ENCODE measurements around the gene RNF225. TPM values are rescaled to one million over a fixed set of nuclear protein-coding genes. Genes with fewer than 3 reads are reported as not detected.
A peak's percentile ranks its signal among the peaks of the same experiment; 100 is the strongest.

The RNF225 gene
- total and polyA plus RNA-seq, 9 of the 15 experiments (the other 6 are each of a cell fraction or from before 2014, with no cell fraction given), result 0.33 TPM; not detected in 8

DNA sequence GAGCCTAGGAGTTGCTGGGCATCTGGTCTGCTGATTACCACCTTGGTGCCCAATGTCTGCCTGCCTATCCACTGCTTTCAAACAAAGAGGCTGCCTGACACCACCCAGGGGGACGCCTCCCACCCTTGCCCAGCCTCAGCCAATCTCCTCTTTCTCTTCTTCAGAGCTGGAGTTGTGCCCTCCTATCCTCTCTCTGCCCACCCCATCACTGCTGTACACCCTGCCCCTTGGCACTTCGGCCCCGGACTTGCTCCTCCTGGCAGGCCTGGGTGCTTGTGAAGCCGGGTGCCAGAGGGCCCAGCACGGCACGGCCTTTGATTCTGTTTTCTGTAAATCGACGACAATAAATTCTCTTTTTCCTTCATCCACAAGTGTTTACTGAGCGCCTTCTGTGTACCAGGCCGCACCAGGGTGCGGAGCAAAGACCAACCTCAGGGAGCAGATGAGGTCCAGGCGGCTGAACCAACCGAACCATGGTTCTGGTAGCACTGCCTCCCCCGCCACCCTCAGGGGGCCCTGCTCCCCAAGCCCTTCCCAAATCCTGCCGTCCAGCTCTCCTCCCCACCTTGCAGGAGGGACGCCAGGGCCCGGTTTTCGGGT lies 5.0 kb downstream of the RNF225 start:
- Histone ChIP-seq H3K9ac (ENCODE audit: insufficient read depth in 1 of 2, low read depth in 2 of 2, low read length in 2 of 2) (peak overlapping the region; percentile 64 to 86), H3K27me3 (ENCODE audit: control insufficient read depth in 2 of 2, insufficient read depth in 2 of 2, low read length in 2 of 2) (no peaks in the 10 kb centered on the region), H3K36me3 (ENCODE audit: control insufficient read depth, insufficient read depth, low read length) (peaks cover 3% of the 10 kb centered on the region; the same call in 1 of the 3 replicates), H2AFZ (ENCODE audit: low read depth, low read length) (peak overlapping the region; percentile 90), H3K9me3 (replicated peaks; ENCODE audit: control insufficient read depth, insufficient read depth, low read depth, low read length) (no peaks in the 10 kb centered on the region), H4K20me1 (replicated peaks; ENCODE audit: control insufficient read depth, insufficient read depth, low read length) (no peaks in the 10 kb centered on the region), H3K4me2 (ENCODE audit: insufficient read depth, low read length) (peak overlapping the region; percentile 85), H3K4me1 (replicated peaks in 1 of 2; ENCODE audit: control insufficient read depth in 2 of 2, insufficient read depth in 2 of 2, low read length in 2 of 2) (peaks cover 26 to 63% of the 10 kb centered on the region in 2 experiments), H3K4me3 (peak overlapping the region; percentile 40), H3K27ac (ENCODE audit: extremely low read depth, low read depth, low read length) (peak overlapping the region; percentile 7; the same call in 1 of the 3 replicates), H3K9me1 (ENCODE audit: control insufficient read depth, insufficient read depth, low read length) (no peaks in the 10 kb centered on the region), H3K79me2 (ENCODE audit: control insufficient read depth, insufficient read depth, low read length) (peaks cover 24% of the 10 kb centered on the region)
- FAIRE-seq (no peak), ATAC-seq (no peak), DNase-seq (ENCODE audit: extremely low read depth in 1 of 4, low spot score in 3 of 4) (peak in 1 of 4 experiments; percentile 3)
- ChIA-PET CTCF (ENCODE audit: low intra/inter-chr PET ratio) (no interaction called here), POLR2A (interaction anchor here (1.0 to 1.6 kb wide), 4 partner anchors 8 to 13 kb away, joined by 3 to 8 read pairs (median 6); partner anchors contain the start of gene ZNF584)
- in situ Hi-C loops (cut with MboI) (no loop called here), intact Hi-C loops (cut with micrococcal nuclease) (loop anchor here (2.0 to 10.0 kb wide), 2 partner anchors 176 to 218 kb away; partner anchors contain the start of genes ZNF274 and ZNF544)
- BruUV-seq (replicated peaks), result no TSS peak
- 34% methylated on average over 18 of the region's 18 CpGs for WGBS (ENCODE audit: insufficient coverage, low coverage, missing lambda C conversion rate)
- TF ChIP-seq HDAC1 (IDR thresholded peaks at IDR 0.05), result 0 out of 4 replicates have a peak, but pooled peaks of 1 of the 2 experiments have one; percentile 1
- TF ChIP-seq ZFX (CRISPR knock-in tag; IDR thresholded peaks at IDR 0.05), result peak; percentile 7; the same call in 1 of the 2 replicates
- TF ChIP-seq ZNF232 (CRISPR knock-in tag; IDR thresholded peaks at IDR 0.05), result no peak
- no peak for TF ChIP-seq PRPF4 (IDR thresholded peaks at IDR 0.05; ENCODE audit: insufficient read depth, low read depth, low read length, poor library complexity, severe bottlenecking)
- no peak for TF ChIP-seq ZSCAN32 (CRISPR knock-in tag; IDR thresholded peaks at IDR 0.05)
- TF ChIP-seq, protein P1, sequence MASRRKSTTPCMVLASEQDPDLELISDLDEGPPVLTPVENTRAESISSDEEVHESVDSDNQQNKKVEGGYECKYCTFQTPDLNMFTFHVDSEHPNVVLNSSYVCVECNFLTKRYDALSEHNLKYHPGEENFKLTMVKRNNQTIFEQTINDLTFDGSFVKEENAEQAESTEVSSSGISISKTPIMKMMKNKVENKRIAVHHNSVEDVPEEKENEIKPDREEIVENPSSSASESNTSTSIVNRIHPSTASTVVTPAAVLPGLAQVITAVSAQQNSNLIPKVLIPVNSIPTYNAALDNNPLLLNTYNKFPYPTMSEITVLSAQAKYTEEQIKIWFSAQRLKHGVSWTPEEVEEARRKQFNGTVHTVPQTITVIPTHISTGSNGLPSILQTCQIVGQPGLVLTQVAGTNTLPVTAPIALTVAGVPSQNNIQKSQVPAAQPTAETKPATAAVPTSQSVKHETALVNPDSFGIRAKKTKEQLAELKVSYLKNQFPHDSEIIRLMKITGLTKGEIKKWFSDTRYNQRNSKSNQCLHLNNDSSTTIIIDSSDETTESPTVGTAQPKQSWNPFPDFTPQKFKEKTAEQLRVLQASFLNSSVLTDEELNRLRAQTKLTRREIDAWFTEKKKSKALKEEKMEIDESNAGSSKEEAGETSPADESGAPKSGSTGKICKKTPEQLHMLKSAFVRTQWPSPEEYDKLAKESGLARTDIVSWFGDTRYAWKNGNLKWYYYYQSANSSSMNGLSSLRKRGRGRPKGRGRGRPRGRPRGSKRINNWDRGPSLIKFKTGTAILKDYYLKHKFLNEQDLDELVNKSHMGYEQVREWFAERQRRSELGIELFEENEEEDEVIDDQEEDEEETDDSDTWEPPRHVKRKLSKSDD (conservative IDR thresholded peaks at IDR 0.05; ENCODE audit: low read length), result no peak
- no peak for TF ChIP-seq ZNF699 (CRISPR knock-in tag; IDR thresholded peaks at IDR 0.05; ENCODE audit: insufficient replicate concordance)
- no peak for TF ChIP-seq KDM4B (IDR thresholded peaks at IDR 0.05; ENCODE audit: borderline replicate concordance in 2 of 2, low read depth in 1 of 2)
- TF ChIP-seq EGR1 (conservative IDR thresholded peaks at IDR 0.05), result no peak
- TF ChIP-seq NFE2 (IDR thresholded peaks at IDR 0.05; ENCODE audit: low read depth), result no peak
- no peak for TF ChIP-seq KLF13 (tag; IDR thresholded peaks at IDR 0.05; ENCODE audit: borderline replicate concordance, low read depth)
- TF ChIP-seq ZC3H4 (CRISPR knock-in tag; IDR thresholded peaks at IDR 0.05; ENCODE audit: borderline replicate concordance), result 0 out of 2 replicates have a peak, but pooled peaks have one; percentile 50
